Tibial nerve (tissue), 4 donors: ENCODE data around the gene NXF2B. TPM values are rescaled to one million over a fixed set of nuclear protein-coding genes. Genes with fewer than 3 reads are reported as not detected.

Experiments
- DNase-seq, 2 donors: peaks; one replicate each; pipeline ENCODE4 v3.0.0-alpha.2; 2019; ENCODE audit warnings: low spot score in 2 of 2
- H3K27ac ChIP-seq, 4 donors: fragments of 200-600 bp; sonication (generic) in 3 of 4; one replicate each; pipeline ENCODE4 v1.5.1; 2017 to 2019; ENCODE audit warnings: mild to moderate bottlenecking in 1 of 4
- H3K27me3 ChIP-seq, 2 donors: fragments of 200-600 bp; sonication (generic) in 1 of 2; one replicate each; pipeline versions ENCODE4 v1.5.1 to v1.6.0; 2017 to 2019
- H3K36me3 ChIP-seq, 3 donors: fragments of 200-600 bp; sonication (generic); one replicate each; pipeline ENCODE4 v1.5.1; 2018 to 2019
- H3K4me1 ChIP-seq, 4 donors: fragments of 200-600 bp; sonication (generic) in 3 of 4; one replicate each; pipeline ENCODE4 v1.5.1; 2017 to 2019
- H3K4me3 ChIP-seq, 4 donors: fragments of 200-600 bp; sonication (generic) in 3 of 4; one replicate each; pipeline ENCODE4 v1.5.1; 2017 to 2019; ENCODE audit warnings: mild to moderate bottlenecking in 1 of 4, moderate library complexity in 1 of 4
- H3K9me3 ChIP-seq, 4 donors: fragments of 200-600 bp; sonication (generic) in 3 of 4; one replicate each; pipeline ENCODE4 v1.5.1; 2017 to 2019
- CTCF ChIP-seq, 5 experiments: fragments of 200-600 bp in 3 of 5; fragments of 450-650 bp in 2 of 5; sonication (generic) in 3 of 5; IDR thresholded peaks; one replicate each; pipeline ENCODE4 v1.5.1; 2016 to 2019; ENCODE audit warnings: antibody characterized with exemption in 5 of 5, mild to moderate bottlenecking in 3 of 5, moderate library complexity in 2 of 5
- EP300 ChIP-seq, 2 donors: sonication (generic); formaldehyde crosslinking; IDR thresholded peaks; one replicate each; pipeline ENCODE4 v1.6.1; 2017; ENCODE audit warnings: antibody characterized with exemption in 2 of 2, mild to moderate bottlenecking in 1 of 2
- POLR2A ChIP-seq, 2 donors: fragments of 450-650 bp; IDR thresholded peaks; one replicate each; pipeline ENCODE4 v1.6.1; 2017; ENCODE audit warnings: antibody characterized with exemption in 2 of 2, mild to moderate bottlenecking in 2 of 2, moderate library complexity in 2 of 2
- WGBS, 2 donors: methylation state at CpG; one replicate each; pipeline ENCODE4 v1.1.5; 2018; 5-methylcytosine and 5-hydroxymethylcytosine counted together
- total RNA-seq, 4 donors: library from RNA; depleted of rRNA; stranded (reverse); fragments of >200 nt; gene quantifications; one replicate each; pipeline ENCODE4 v1.1.0, GENCODE V29; 2016

NXF2B gene
- total RNA-seq, 4 donors from 2014 or later: not detected

GRCh38 chrX:102339312-102340298, 100.2 kb downstream of the NXF2B start:
- TF ChIP-seq POLR2A (IDR thresholded peaks at IDR 0.05): no peak
- no peak for TF ChIP-seq EP300 (IDR thresholded peaks at IDR 0.05)
- TF ChIP-seq CTCF (IDR thresholded peaks at IDR 0.05): no peak
- Histone ChIP-seq H3K27ac (no peak overlapping the region), H3K4me1 (no peaks in the 10 kb centered on the region), H3K36me3 (no peaks in the 10 kb centered on the region), H3K4me3 (no peak overlapping the region), H3K27me3 (peaks cover 0 to 9% of the 10 kb centered on the region in 2 donors), H3K9me3 (no peaks in the 10 kb centered on the region)
- no peak for DNase-seq
- 82 to 93% methylated on average over 3 to 13 of the region's 19 CpGs for WGBS, 2 donors

GRCh38 chrX:102338162-102338561, 101.6 kb downstream of the NXF2B start:
- Histone ChIP-seq H3K27me3 (peaks cover 0 to 8% of the 10 kb centered on the region in 2 donors), H3K4me3 (no peak overlapping the region), H3K36me3 (no peaks in the 10 kb centered on the region), H3K9me3 (no peaks in the 10 kb centered on the region), H3K27ac (no peak overlapping the region), H3K4me1 (no peaks in the 10 kb centered on the region)
- TF ChIP-seq POLR2A (IDR thresholded peaks at IDR 0.05): no peak
- TF ChIP-seq CTCF (IDR thresholded peaks at IDR 0.05): no peak
- no peak for TF ChIP-seq EP300 (IDR thresholded peaks at IDR 0.05)
- WGBS, 2 donors: 58 to 77% methylated on average over 2 to 3 of the region's 4 CpGs
- DNase-seq: no peak

Other genes starting within 250 kb of the NXF2B start
- gene TCP11X1, start 224.7 kb downstream of the NXF2B start, total RNA-seq: not detected
- gene NXF2, start 192.8 kb downstream of the NXF2B start, total RNA-seq: not detected
- gene TCP11X2, start 31.8 kb upstream of the NXF2B start, total RNA-seq: not detected
- not detected for gene TMSB15A, start 76.7 kb upstream of the NXF2B start, total RNA-seq
- gene ARMCX5, start 159.5 kb upstream of the NXF2B start, total RNA-seq: 10 to 100 TPM in 2 of 4 donors, 1 to 10 TPM in 2; 3.6 to 21.2 (median 12.1) TPM
- gene GPRASP1, start 211.5 kb upstream of the NXF2B start, total RNA-seq: 10 to 100 TPM; 10.5 to 21.2 (median 15.7) TPM